HG03432 (cell line): ENCODE measurements around the gene PTPRT.

ENCODE experiments used
- ATAC-seq: cut with Tn5 transposase; IDR thresholded peaks from one replicate; pipeline ENCODE4 v1.9.1; 2021; ENCODE audit warnings: mild to moderate bottlenecking, moderate library complexity; ENCODE audit not compliant: unreplicated experiment

PTPRT gene

DNA sequence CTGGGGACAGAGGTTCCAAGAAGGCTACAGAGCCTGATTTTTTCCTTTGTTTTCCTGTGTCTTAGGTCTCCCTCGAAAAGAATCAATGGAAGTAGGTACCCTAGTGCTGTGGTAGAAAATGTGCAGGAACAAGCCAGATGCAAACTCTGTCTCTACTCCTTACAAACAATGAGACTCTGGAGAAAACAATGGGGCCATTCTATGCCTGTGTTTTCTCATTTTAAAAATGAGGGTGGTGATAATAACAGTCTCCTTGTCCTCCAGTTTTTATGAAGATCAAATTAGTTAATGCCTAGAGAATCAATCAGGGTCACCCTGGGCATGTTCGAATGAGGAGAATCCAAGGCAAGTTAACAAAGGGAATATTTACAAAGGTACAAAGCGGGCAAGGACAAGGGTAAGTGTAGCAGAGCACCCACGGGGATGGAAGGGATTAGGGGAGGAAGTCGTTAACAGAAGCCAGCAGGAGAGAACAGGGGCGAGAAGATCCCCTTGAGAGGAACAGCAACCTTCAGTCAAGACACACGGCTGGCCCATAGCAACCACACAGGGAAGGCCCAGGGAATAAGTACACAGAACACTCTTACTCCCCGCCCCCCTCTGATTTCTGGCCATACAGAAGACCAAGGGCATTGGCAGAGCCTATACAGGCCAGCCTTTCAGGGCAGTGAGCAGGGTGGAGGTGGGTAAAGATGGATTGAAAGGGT lies 342.8 kb downstream of the PTPRT start:
- no peak for ATAC-seq

DNA sequence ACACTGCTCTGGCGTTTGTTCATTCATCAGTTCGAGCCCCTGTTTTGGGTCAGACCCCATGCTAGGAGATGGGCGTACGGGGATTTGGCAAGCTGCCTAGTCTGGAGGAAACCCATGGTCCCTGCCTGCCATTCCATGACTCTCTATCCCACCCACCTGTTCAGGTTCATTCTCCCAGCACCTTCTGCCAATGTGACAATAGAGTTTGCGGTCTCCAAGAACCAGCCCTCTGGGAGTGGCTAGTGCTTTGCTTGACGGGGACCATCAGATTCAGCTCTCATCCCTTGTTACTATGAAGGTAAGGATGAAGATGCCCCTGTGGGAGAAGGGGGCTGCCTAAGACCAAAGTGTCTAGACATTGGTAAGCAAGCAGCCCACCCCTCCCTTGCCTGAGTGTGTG lies 345.0 kb downstream of the PTPRT start:
- ATAC-seq: no peak

DNA sequence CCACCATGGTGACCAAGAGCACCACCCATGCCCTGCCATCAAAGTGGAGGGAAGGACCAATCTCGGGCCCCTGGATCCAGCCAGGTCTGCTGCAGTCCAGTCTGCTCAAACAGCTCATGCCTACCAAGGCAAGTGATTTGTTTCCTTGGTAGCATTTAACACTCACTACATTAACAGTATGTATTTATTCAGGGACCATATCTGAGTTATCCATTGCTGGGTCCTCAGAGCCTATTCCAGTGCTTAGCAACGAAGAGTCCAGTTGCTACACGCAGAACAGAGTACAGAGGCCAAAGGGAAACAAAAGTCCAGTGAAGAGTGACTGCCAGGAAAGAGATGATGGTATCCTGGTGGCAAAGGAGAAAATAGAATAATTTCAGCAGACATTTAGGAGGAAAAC lies 352.2 kb downstream of the PTPRT start:
- ATAC-seq: no peak

- no peak for ATAC-seq
Observed at GRCh38 chr20:42836339-42836738, 353.4 kb downstream of the PTPRT start.

- ATAC-seq: no peak
Observed at GRCh38 chr20:42807876-42808275, 381.8 kb downstream of the PTPRT start.

DNA sequence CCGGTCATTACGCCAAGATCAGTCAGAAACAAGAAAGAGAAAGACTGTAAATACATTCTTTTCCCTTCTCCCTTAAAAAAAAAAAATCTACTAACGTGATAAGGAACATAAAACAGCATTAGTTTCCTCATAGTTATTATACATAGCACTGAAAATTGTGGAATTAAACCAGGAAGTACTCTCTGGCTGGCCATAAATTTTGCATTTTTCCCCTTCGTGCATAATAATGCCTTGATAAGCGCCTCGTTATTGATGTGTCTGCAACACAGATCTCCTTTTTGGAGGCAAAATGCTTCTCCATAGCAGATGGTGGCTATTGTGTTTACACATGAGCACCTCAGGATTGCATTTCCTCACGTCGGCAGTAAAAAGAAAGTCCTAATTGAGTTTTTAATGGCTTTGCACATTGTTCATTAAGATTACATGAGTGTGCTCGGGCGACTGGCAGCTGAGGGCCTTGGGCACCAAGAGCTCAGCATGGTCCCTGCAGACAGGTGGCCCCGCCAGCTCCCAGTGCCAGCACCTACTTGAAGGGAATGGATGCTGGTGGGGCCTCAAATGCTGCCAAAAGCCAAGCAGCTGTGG lies 394.5 kb downstream of the PTPRT start:
- ATAC-seq: no peak

DNA sequence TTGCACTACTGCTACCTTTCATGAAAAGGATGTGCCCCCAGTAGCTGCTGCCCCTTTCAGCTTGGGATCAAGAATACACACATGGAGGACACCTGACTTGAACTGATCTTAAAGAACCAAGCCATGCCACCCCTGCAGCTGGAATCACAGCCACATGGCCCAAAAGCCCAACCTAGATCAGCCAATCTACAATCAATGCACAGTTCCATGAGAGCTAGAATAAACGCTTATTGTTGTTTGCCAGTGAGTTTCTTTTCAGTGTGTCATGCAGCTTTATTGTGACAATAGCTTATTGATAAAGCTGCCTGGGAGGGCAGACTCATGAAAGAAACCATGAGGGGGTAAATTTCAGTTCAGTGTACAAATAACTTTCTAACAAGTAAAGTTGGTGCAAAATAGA lies 397.7 kb downstream of the PTPRT start:
- no peak for ATAC-seq

GRCh38 chr20:42790111-42790510 lies 399.6 kb downstream of the PTPRT start:
- no peak for ATAC-seq

DNA sequence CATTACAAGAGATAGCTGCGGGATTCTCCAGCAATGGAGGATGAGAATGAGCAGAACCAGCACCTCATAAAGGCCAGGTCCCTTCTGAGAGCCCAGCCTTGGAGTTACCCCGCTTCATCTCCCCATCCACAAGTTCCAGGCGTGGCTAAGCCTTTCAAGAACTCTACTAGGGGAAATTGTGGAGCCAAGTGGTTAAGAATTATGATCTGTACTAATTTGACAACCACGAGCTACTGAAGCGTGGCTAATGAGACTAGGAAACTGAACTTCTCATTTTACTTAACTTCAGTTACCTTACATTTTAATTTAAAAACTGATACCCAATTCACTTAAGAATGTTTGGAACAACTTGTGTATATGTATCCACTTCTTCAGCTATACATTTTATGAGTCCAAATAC lies 401.0 kb downstream of the PTPRT start:
- no peak for ATAC-seq

DNA sequence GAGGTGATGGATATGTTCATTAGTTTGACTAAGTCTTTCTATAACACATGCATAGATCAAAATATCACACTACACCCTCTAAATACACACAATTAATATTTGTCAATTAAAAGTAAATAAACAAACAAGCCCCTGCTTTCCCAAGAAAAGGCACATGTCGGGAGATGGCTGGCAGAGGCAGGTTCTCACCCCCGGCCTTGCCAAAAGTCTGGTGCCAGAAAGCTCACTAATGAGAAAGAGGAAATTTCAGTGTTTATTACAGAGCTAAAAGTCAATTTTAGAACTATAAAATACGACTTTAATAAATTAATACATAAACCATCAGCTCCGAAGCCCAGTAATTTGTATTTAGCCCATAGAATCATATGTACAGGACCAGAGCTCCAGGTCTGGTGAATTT lies 404.7 kb downstream of the PTPRT start:
- no peak for ATAC-seq

DNA sequence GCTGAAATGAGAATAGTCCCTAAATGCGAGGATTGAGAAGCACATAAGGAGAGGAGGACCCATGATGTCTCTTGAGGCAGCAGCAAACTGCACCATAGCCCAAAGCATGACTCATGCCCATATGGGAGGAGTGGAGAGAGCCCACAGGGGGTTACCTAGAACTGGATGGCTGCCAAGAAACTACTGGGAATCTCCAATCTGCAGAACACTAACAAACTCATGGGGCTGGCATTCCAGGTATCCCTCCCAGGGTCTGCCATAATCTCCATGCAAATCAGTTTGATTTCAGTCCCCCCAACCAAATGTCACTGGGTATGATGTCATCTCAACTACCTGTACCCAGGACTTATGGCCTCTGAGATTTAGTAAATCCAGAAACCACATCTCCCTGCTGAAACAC lies 410.5 kb downstream of the PTPRT start:
- ATAC-seq: no peak

DNA sequence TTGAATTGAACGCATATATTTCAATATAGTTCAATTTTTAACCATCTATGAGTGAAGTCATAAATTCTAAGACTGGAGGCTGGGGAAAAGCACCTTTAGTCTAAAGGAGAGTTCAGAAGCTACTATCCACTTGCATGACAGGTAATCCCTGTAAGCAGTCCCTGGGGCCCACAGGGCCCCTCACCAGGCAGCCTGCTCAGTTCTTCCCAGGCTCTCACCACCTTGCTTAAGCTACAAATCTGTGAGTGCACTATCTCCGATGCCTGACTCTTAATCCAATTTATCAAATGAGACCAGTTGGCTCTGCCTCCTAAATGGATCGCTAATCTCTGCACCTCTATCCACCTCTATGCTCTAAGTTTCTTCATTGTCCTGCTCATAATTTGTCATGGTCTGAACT lies 413.8 kb downstream of the PTPRT start:
- no peak for ATAC-seq

GRCh38 chr20:42775037-42775436 lies 414.7 kb downstream of the PTPRT start:
- no peak for ATAC-seq

DNA sequence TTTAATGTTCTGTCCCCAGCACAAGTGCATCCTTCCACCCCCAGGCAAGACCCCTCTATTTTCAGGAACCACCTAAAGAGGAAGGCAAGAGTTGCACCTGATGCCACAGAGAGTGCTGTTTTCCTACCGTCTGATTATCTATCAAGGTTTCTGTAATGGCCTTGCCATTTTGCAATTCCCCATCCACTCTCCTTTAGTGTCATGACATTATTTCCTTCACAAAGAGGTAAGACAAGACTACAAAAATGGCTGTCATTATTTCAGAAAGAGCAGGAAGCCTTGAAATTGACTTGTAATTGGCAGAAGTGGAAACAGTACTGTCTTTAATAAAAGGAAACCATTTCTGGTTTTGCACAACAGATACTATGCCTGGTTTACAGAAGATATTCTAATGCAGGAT lies 426.7 kb downstream of the PTPRT start:
- ATAC-seq: no peak

DNA sequence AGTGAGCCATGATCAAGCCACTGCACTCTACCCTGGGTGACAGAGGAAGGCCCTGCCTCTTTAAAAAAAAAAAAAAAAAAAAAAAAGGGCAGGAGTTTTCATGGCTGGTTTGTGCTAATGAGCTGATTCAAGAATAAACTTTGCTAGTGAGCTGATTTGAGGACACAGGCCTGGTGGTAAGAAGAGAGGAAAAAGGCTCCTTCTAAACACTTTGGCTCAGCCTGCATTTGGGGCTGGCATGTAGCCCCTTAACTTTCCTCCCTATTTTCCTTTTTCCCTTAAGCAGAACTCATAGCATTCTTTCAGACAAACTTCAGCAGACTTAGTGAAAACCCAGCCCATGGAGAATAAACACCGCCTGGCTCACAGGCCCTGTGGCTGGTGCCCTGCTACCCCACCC lies 432.7 kb downstream of the PTPRT start:
- ATAC-seq: no peak

- ATAC-seq: no peak
Observed at GRCh38 chr20:42754706-42755105, 435.0 kb downstream of the PTPRT start.

DNA sequence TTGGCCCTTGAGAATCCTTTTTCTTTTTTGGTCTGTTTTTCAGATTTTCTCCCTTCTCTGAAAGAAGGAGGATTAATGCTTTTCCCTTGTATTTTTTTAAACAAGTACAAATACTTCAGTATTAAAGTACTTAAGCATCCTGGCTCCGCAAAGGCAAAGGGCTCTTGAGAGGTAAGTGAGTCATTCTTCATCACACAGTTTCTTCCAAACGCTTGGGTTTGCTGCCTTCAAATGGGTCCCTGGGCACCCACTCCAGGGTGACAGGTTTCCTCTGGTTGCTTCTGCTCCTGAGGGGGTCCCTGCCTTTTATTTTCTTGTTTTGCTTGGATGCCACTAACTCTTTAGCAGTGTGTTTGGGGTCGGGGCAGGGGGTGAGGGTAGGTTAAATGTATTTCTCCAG lies 437.1 kb downstream of the PTPRT start:
- no peak for ATAC-seq

DNA sequence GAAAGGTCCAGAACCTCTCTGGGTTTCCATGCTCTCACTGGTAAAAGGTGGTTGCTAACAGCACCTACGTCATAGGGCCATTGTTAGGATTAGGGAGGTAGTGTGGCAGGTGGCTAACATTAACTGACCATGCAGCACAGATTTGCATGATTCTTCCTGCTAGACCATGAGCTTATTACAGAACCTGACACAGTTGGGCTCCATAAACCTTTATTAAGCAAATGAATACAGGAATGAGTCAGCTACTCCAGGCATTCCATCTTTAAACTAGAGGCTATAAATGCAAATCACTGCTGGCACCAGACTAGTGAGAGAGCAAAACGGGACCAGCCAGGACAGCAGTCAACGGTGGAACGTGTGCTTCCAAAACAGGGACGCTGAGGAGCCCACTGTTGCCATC lies 440.1 kb downstream of the PTPRT start:
- no peak for ATAC-seq

GRCh38 chr20:42747765-42748411 lies 441.8 kb downstream of the PTPRT start:
- no peak for ATAC-seq

- ATAC-seq: no peak
Observed at GRCh38 chr20:42744756-42745465, 444.8 kb downstream of the PTPRT start.

DNA sequence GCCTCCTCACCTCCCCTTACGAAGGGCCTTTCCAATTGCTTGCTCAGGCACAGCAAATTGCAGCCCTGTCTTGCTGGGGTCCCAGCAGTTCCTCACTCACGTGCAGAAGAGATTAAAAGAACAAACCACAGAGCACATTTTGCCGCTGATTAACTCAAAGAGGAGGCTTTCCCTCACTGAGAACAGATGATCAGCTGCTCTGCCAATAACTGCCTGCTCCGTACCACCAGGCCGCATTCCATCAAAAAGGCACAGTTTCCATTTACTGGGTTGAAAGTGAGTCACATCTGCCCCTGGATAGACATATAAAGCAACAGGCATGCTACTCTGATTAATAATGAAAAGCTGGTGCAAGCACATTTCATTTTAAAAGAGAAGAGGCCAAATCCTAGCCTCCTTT lies 446.8 kb downstream of the PTPRT start:
- no peak for ATAC-seq

- ATAC-seq: no peak
Observed at GRCh38 chr20:42741906-42742305, 447.8 kb downstream of the PTPRT start.
